CD14-positive monocyte (primary cell): Measurements from ENCODE around the gene RNF167. TPM values are rescaled to one million over a fixed set of nuclear protein-coding genes. Genes with fewer than 3 reads are reported as not detected.

Experiments used
- DNase-seq, 3 donors: peaks; one replicate each; pipeline ENCODE4 v3.0.0-alpha.2; 2011 to 2022
- H2AFZ ChIP-seq: 2 replicates; pipeline ENCODE4 v1.6.0; 2012; ENCODE audit warnings: mild to moderate bottlenecking, low read depth, low read length, inconsistent platforms; ENCODE audit not compliant: insufficient read depth, poor library complexity, severe bottlenecking
- H3K27ac ChIP-seq, 2 donors: 1 replicate in 1 of 2; 2 replicates in 1 of 2; pipeline ENCODE4 v1.5.1; 2012 to 2013; ENCODE audit warnings: low read length in 2 of 2, control low read depth in 1 of 2, inconsistent platforms in 1 of 2, low read depth in 1 of 2, mild to moderate bottlenecking in 1 of 2
- H3K27me3 ChIP-seq, 2 donors: one replicate each; pipeline versions ENCODE4 v1.6.0 to v1.6.1; 2011 to 2013; ENCODE audit warnings: low read length in 2 of 2; ENCODE audit not compliant: control insufficient read depth in 2 of 2, insufficient read depth in 2 of 2
- H3K36me3 ChIP-seq, 2 donors: replicated peaks in 1 of 2; 1 replicate in 1 of 2; 2 replicates in 1 of 2; pipeline versions ENCODE4 v1.5.1 to v1.6.1; 2012 to 2013; ENCODE audit warnings: low read length in 2 of 2, control low read depth in 1 of 2, inconsistent platforms in 1 of 2, mild to moderate bottlenecking in 1 of 2; ENCODE audit not compliant: insufficient read depth in 2 of 2, control insufficient read depth in 1 of 2
- H3K4me1 ChIP-seq, 2 donors: 1 replicate in 1 of 2; 2 replicates in 1 of 2; pipeline versions ENCODE4 v1.5.1 to v1.6.1; 2012 to 2013; ENCODE audit warnings: low read length in 2 of 2, control low read depth in 1 of 2, inconsistent platforms in 1 of 2, mild to moderate bottlenecking in 1 of 2, moderate library complexity in 1 of 2; ENCODE audit not compliant: insufficient read depth in 2 of 2, control insufficient read depth in 1 of 2
- H3K4me2 ChIP-seq: replicated peaks from 2 replicates; pipeline ENCODE3; 2012; ENCODE audit warnings: low read length, moderate library complexity, mild to moderate bottlenecking; ENCODE audit not compliant: poor library complexity, severe bottlenecking; ENCODE audit errors: extremely low read depth
- H3K4me3 ChIP-seq, 3 experiments: fragments of 200-600 bp in 1 of 3; sonication (generic) in 1 of 3; replicated peaks in 1 of 3; 1 replicate in 2 of 3; 2 replicates in 1 of 3; pipeline ENCODE4 v1.5.1; 2011 to 2013; ENCODE audit warnings: low read length in 3 of 3, mild to moderate bottlenecking in 3 of 3, control low read depth in 2 of 3, low read depth in 2 of 3, inconsistent platforms in 1 of 3, moderate library complexity in 1 of 3
- H3K79me2 ChIP-seq: 2 replicates; pipeline ENCODE4 v1.6.0; 2012; ENCODE audit warnings: mild to moderate bottlenecking, control low read depth, inconsistent platforms, low read length, moderate library complexity; ENCODE audit not compliant: insufficient read depth
- H3K9ac ChIP-seq: 2 replicates; pipeline ENCODE4 v1.6.0; 2017; ENCODE audit warnings: low read length, mild to moderate bottlenecking; ENCODE audit not compliant: insufficient read depth, poor library complexity, severe bottlenecking
- H3K9me3 ChIP-seq, 2 donors: replicated peaks in 1 of 2; 1 replicate in 1 of 2; 2 replicates in 1 of 2; pipeline versions ENCODE4 v1.5.1 to v1.6.1; 2012 to 2013; ENCODE audit warnings: low read length in 2 of 2, control low read depth in 1 of 2; ENCODE audit not compliant: control insufficient read depth in 1 of 2, insufficient read depth in 1 of 2
- H4K20me1 ChIP-seq: 2 replicates; pipeline ENCODE4 v1.6.0; 2012; ENCODE audit warnings: mild to moderate bottlenecking, low read length, control low read depth, moderate library complexity; ENCODE audit not compliant: insufficient read depth
- H3K27ac Mint-ChIP-seq, 7 donors: one replicate each; pipeline ENCODE4 v1.8.0; 2020; ENCODE audit warnings: mild to moderate bottlenecking in 7 of 7, mixed read lengths in 7 of 7, moderate library complexity in 6 of 7, inconsistent platforms in 2 of 7
- H3K27me3 Mint-ChIP-seq, 3 donors: one replicate each; pipeline ENCODE4 v1.8.0; 2021 to 2022; ENCODE audit warnings: low read depth in 3 of 3, mild to moderate bottlenecking in 3 of 3, mixed read lengths in 3 of 3, moderate library complexity in 3 of 3, inconsistent platforms in 1 of 3
- H3K36me3 Mint-ChIP-seq, 2 donors: one replicate each; pipeline ENCODE4 v1.8.0; 2020; ENCODE audit warnings: mixed read lengths in 2 of 2, inconsistent platforms in 1 of 2, mild to moderate bottlenecking in 1 of 2
- H3K4me1 Mint-ChIP-seq: one replicate; pipeline ENCODE4 v1.8.0; 2020; ENCODE audit warnings: mild to moderate bottlenecking, mixed read lengths
- H3K4me3 Mint-ChIP-seq, 2 donors: one replicate each; pipeline ENCODE4 v1.8.0; 2020; ENCODE audit warnings: mild to moderate bottlenecking in 2 of 2, mixed read lengths in 2 of 2, moderate library complexity in 1 of 2
- H3K9me3 Mint-ChIP-seq, 7 donors: one replicate each; pipeline ENCODE4 v1.8.0; 2020 to 2022; ENCODE audit warnings: mixed read lengths in 7 of 7, mild to moderate bottlenecking in 6 of 7, moderate library complexity in 6 of 7, inconsistent platforms in 2 of 7
- CTCF ChIP-seq: fragments of 200-600 bp; IDR thresholded peaks from one replicate; pipeline ENCODE4 v1.8.0; 2022; ENCODE audit warnings: antibody characterized with exemption, mild to moderate bottlenecking
- WGBS: methylation state at CpG from one replicate; pipeline ENCODE4 v1.1.5; 2013; ENCODE audit warnings: missing lambda C conversion rate; ENCODE audit not compliant: insufficient coverage; 5-methylcytosine and 5-hydroxymethylcytosine counted together
- intact Hi-C, 2 donors: fragments of 100-400 bp; cut with micrococcal nuclease; formaldehyde crosslinking; loops; one replicate each; pipeline versions ENCODE4 v1.15.0 to v1.15.1; 2023
- polyA plus RNA-seq, 3 donors: library from polyadenylated mRNA; depleted of rRNA in 1 of 3; unstranded in 2 of 3; stranded (reverse) in 1 of 3; fragments of 300-500 nt in 2 of 3; fragments of >200 nt in 1 of 3; fragmentation: Illumina TruSeq in 2 of 3; gene quantifications; 1 replicate in 2 of 3; 2 replicates in 1 of 3; pipeline ENCODE4 v1.2.3, GENCODE V29; 2012 to 2021

Gene RNF167
- polyA plus RNA-seq, 3 donors = 17.2 to 105 (median 20.6) TPM

DNA sequence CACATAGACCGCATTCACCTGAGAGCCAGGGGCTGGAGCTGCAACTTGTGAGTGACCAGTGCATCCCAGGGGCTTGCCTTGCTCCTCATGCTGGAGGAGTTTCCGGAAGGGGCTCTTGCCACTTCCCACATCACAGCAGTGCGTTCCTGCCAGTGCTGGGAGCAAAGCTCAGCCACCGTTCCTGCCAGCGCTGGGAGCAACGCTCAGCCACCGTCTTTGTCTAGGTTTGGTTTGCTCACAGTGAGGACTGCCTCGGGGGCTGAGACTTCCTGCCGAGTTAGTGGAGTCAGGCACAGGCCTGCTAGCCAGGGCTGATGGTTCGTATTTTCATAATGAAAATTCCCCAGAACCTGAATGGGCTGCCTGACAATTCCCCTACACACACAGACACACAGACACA lies 31.8 kb upstream of the RNF167 start:
- WGBS = 83% methylated on average over 10 of the region's 10 CpGs

DNA sequence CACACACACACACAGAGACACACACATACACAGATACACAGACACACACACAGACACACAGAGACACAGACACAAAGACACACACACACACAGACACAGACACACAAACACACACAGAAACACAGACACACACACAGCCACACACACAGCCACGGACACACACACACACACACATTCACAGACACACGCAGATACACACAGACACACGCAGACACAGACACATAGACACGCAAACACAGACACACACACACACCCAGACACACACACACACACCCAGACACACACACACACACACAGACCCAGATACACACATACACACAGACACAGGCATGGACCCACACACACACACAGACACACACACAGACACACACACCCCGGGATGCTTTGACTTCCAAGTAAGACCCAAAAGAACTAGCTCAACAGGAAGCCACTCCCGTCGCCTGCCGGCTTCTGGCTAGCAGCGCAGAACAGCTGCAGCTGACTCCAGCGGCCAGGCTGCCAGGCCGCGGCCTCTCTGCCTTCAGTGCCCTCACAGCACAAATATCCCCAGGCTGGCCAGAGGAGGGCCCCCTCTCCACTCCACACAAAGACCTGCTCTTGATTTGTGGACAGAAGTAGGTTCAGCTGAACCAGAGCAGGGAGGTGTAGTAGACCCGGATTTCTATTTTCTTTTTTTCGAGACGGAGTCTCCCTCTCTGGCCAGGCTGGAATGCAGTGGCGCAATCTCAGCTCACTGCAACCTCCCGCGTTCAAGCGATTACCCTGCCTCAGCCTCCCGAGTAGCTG lies 31.2 kb upstream of the RNF167 start:
- H3K4me2 ChIP-seq = peak overlapping the region; percentile 4
- peaks cover 7 to 18% (median 14%) of the 10 kb centered on the region in 3 donors for H3K27me3 Mint-ChIP-seq

More for the DNA sequence above, 31.8 kb upstream of the RNF167 start:
- peaks cover 0 to 2% (median 0%) of the 10 kb centered on the region in 7 donors for H3K9me3 Mint-ChIP-seq
- H2AFZ ChIP-seq = peak overlapping the region; percentile 33
- H3K4me3 Mint-ChIP-seq = no peak overlapping the region
- no peaks in the 10 kb centered on the region for H3K36me3 Mint-ChIP-seq
- H3K79me2 ChIP-seq = no peaks in the 10 kb centered on the region
- no peak for DNase-seq
- intact Hi-C loops = loop anchor here (2.0 to 10.0 kb wide), 3 partner anchors 79 to 156 kb away; partner anchors contain the start of gene CAMTA2 (in 2 of the 2)
- TF ChIP-seq CTCF = no peak
- H4K20me1 ChIP-seq = no peaks in the 10 kb centered on the region
- H3K9ac ChIP-seq = no peak overlapping the region
- peaks cover 9 to 21% (median 20%) of the 10 kb centered on the region in 3 donors for H3K27me3 Mint-ChIP-seq
- H3K4me1 Mint-ChIP-seq = peaks cover 4% of the 10 kb centered on the region
- H3K27ac ChIP-seq = no peak overlapping the region
- no peak overlapping the region for H3K4me2 ChIP-seq
- peaks cover 12 to 19% of the 10 kb centered on the region in 2 donors for H3K4me1 ChIP-seq
- no peak overlapping the region for H3K4me3 ChIP-seq
- H3K9me3 ChIP-seq = no peaks in the 10 kb centered on the region
- no peak overlapping the region for H3K27ac Mint-ChIP-seq
- no peaks in the 10 kb centered on the region for H3K27me3 ChIP-seq
- no peaks in the 10 kb centered on the region for H3K36me3 ChIP-seq

More for the DNA sequence above, 31.2 kb upstream of the RNF167 start:
- peaks cover 0 to 2% (median 0%) of the 10 kb centered on the region in 7 donors for H3K9me3 Mint-ChIP-seq
- Histone ChIP-seq H3K4me3 (no peak overlapping the region), H2AFZ (peak overlapping the region; percentile 33), H4K20me1 (no peaks in the 10 kb centered on the region), H3K79me2 (no peaks in the 10 kb centered on the region), H3K27ac (peak overlapping the region in 1 of 2 donors; percentile 33), H3K9me3 (no peaks in the 10 kb centered on the region), H3K27me3 (no peaks in the 10 kb centered on the region), H3K4me1 (peaks cover 9 to 15% of the 10 kb centered on the region in 2 donors), H3K36me3 (no peaks in the 10 kb centered on the region), H3K9ac (no peak overlapping the region)
- H3K36me3 Mint-ChIP-seq = no peaks in the 10 kb centered on the region
- H3K27ac Mint-ChIP-seq = no peak overlapping the region
- H3K4me1 Mint-ChIP-seq = no peaks in the 10 kb centered on the region
- peak; percentile 88 for TF ChIP-seq CTCF
- DNase-seq = peak; percentile 80 to 86 (median 85)
- no peak overlapping the region for H3K4me3 Mint-ChIP-seq
- intact Hi-C loops = loop anchor here (2.0 to 10.0 kb wide), 3 partner anchors 78 to 156 kb away; partner anchors contain the start of gene CAMTA2 (in 2 of the 2)
- WGBS = 34% methylated on average over 16 of the region's 20 CpGs
